ENCODE results near the gene TENM4. TPM values are rescaled to one million over a fixed set of nuclear protein-coding genes. Genes with fewer than 3 reads are reported as not detected.

TENM4 gene
- total and polyA plus RNA-seq, 2 of the 13 experiments (the other 11 are each of a cell fraction or from before 2014, with no cell fraction given), result not detected

- 36% methylated on average over 9 of the region's 11 CpGs for WGBS (ENCODE audit: low lambda C conversion rate)
- Histone ChIP-seq H2AFZ (ENCODE audit: low read length) (no peak overlapping the region), H3K9ac (ENCODE audit: insufficient read depth, low read depth, low read length) (no peak overlapping the region), H3K36me3 (replicated peaks in 1 of 2; ENCODE audit: control insufficient read depth in 1 of 2, insufficient read depth in 2 of 2, low read length in 2 of 2) (no peaks in the 10 kb centered on the region), H3K4me2 (ENCODE audit: low read depth, low read length) (no peak overlapping the region), H3K4me1 (ENCODE audit: insufficient read depth, low read length) (no peaks in the 10 kb centered on the region), H3K27me3 (ENCODE audit: control insufficient read depth in 1 of 2, insufficient read depth in 2 of 2, low read length in 2 of 2) (peaks cover 0 to 11% of the 10 kb centered on the region in 2 experiments; a peak in 1 of 5 replicates), H3K9me3 (ENCODE audit: low read length) (no peaks in the 10 kb centered on the region), H3K79me2 (ENCODE audit: insufficient read depth, low read length) (no peaks in the 10 kb centered on the region), H3K27ac (ENCODE audit: extremely low read length, insufficient read depth, low read length) (no peak overlapping the region), H3K4me3 (replicated peaks in 1 of 3; ENCODE audit: insufficient read depth in 1 of 3, low read depth in 2 of 3, low read length in 3 of 3) (no peak overlapping the region), H4K20me1 (ENCODE audit: insufficient read depth, low read length) (no peaks in the 10 kb centered on the region)
- TF ChIP-seq ZNF629 (CRISPR knock-in tag; conservative IDR thresholded peaks at IDR 0.05) (no peak), ZNF331 (CRISPR knock-in tag; IDR thresholded peaks at IDR 0.05) (no peak), RCOR2 (CRISPR knock-in tag; IDR thresholded peaks at IDR 0.05) (no peak), ZNF432 (CRISPR knock-in tag; IDR thresholded peaks at IDR 0.05; ENCODE audit: borderline replicate concordance) (no peak), ZNF142 (CRISPR knock-in tag; IDR thresholded peaks at IDR 0.05) (no peak), BCL6 (CRISPR knock-in tag; IDR thresholded peaks at IDR 0.05) (no peak)
- TF ChIP-seq, protein P1, sequence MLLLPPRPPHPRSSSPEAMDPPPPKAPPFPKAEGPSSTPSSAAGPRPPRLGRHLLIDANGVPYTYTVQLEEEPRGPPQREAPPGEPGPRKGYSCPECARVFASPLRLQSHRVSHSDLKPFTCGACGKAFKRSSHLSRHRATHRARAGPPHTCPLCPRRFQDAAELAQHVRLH (CRISPR knock-in tag; IDR thresholded peaks at IDR 0.05; ENCODE audit: borderline replicate concordance, low read depth), result no peak
- ATAC-seq (no peak), FAIRE-seq (no peak), DNase-seq (ENCODE audit: low spot score) (no peak)
- in situ Hi-C loops (cut with HindIII; ENCODE audit: extremely low pct_ligation_motif_present, low pct_unique_long_range_greater_than_20kb), result no loop called here
- BruUV-seq (replicated peaks), result no TSS peak
- POLR2A ChIA-PET, result no interaction called here
- intact Hi-C loops (cut with micrococcal nuclease; ENCODE audit: unreplicated experiment), result no loop called here
- CTCF ChIA-PET (ENCODE audit: low intra/inter-chr PET ratio, low total read pairs), result no interaction called here
Measured at GRCh38 chr11:79236541-79236971, 204.3 kb downstream of the TENM4 start.

Data from HepG2 (cell line).